ENCODE data around the gene GNAI3.

GNAI3 gene

GRCh38 chr1:109654519-109654918, 106.1 kb downstream of the GNAI3 start:
- peak overlapping the region; percentile 2 for H4K91ac ChIP-seq (ENCODE audit: low read length)
- no peak overlapping the region for H3K4me2 ChIP-seq (ENCODE audit: low read length, poor library complexity, severe bottlenecking)
- H4K8ac ChIP-seq (ENCODE audit: low read length), result no peak overlapping the region
- no peak overlapping the region for H2AK5ac ChIP-seq (ENCODE audit: low read length, severe bottlenecking)
- H2BK15ac ChIP-seq (ENCODE audit: low read depth, poor library complexity, severe bottlenecking), result no peak overlapping the region
- no peak overlapping the region for H2BK5ac ChIP-seq (ENCODE audit: low read depth, low read length, poor library complexity, severe bottlenecking)
- peaks cover 0 to 7% of the 10 kb centered on the region in 2 experiments for H3K36me3 ChIP-seq (ENCODE audit: control insufficient read depth in 1 of 2, insufficient read depth in 2 of 2, low read depth in 1 of 2, low read length in 2 of 2)
- no peak overlapping the region for H3K27ac ChIP-seq (ENCODE audit: low read length, poor library complexity, severe bottlenecking)
- peaks cover 22% of the 10 kb centered on the region for H3K4me1 ChIP-seq (ENCODE audit: control insufficient read depth, insufficient read depth, low read depth, low read length)
- no peak overlapping the region for H3K18ac ChIP-seq (ENCODE audit: low read depth in 1 of 2, low read length in 2 of 2)
- no peak overlapping the region for H2BK12ac ChIP-seq (ENCODE audit: low read length in 2 of 2)
- DNase-seq, result no peak
- H2AFZ ChIP-seq (ENCODE audit: low read depth, low read length), result no peak overlapping the region
- H3K79me1 ChIP-seq (replicated peaks; ENCODE audit: low read length, poor library complexity, severe bottlenecking), result no peaks in the 10 kb centered on the region
- H3K14ac ChIP-seq (ENCODE audit: low read length in 2 of 2), result no peak overlapping the region
- no peak overlapping the region for H3K9ac ChIP-seq (ENCODE audit: low read length)
- peaks cover 12% of the 10 kb centered on the region in 2 experiments for H3K27me3 ChIP-seq (ENCODE audit: control insufficient read depth in 1 of 2, insufficient read depth in 1 of 2, low read length in 2 of 2)
- no peak overlapping the region for H3K4ac ChIP-seq (ENCODE audit: low read depth in 1 of 2, low read length in 2 of 2)
- H2BK120ac ChIP-seq (ENCODE audit: low read depth, low read length), result no peak overlapping the region
- H3K4me3 ChIP-seq (ENCODE audit: insufficient read depth in 1 of 2, low read depth in 1 of 2, low read length in 2 of 2), result no peak overlapping the region
- H3K9me3 ChIP-seq (ENCODE audit: control insufficient read depth, low read length), result no peaks in the 10 kb centered on the region
- 94% methylated on average over 12 of the region's 12 CpGs for WGBS
- H3K23ac ChIP-seq (ENCODE audit: low read length in 2 of 2), result no peak overlapping the region

- Histone ChIP-seq H3K23ac (ENCODE audit: low read length in 2 of 2) (peak within 1 kb of the TSS in 1 of 2 experiments; percentile 63), H3K9me3 (ENCODE audit: control insufficient read depth, low read length) (no peaks in the 10 kb centered on the region), H3K27ac (ENCODE audit: low read length, poor library complexity, severe bottlenecking) (peak within 1 kb of the TSS; percentile 24), H2AK5ac (ENCODE audit: low read length, severe bottlenecking) (no peak within 1 kb of the TSS), H3K36me3 (ENCODE audit: control insufficient read depth in 1 of 2, insufficient read depth in 2 of 2, low read depth in 1 of 2, low read length in 2 of 2) (peaks cover 0 to 7% of the 10 kb centered on the region in 2 experiments), H2BK120ac (ENCODE audit: low read depth, low read length) (no peak within 1 kb of the TSS), H3K27me3 (ENCODE audit: control insufficient read depth in 1 of 2, insufficient read depth in 1 of 2, low read length in 2 of 2) (peaks cover 12% of the 10 kb centered on the region in 2 experiments), H3K14ac (ENCODE audit: low read length in 2 of 2) (peak within 1 kb of the TSS in 1 of 2 experiments; percentile 89), H2BK5ac (ENCODE audit: low read depth, low read length, poor library complexity, severe bottlenecking) (no peak within 1 kb of the TSS), H2AFZ (ENCODE audit: low read depth, low read length) (peak within 1 kb of the TSS; percentile 91), H3K4me2 (ENCODE audit: low read length, poor library complexity, severe bottlenecking) (peak within 1 kb of the TSS; percentile 73), H4K91ac (ENCODE audit: low read length) (peak within 1 kb of the TSS; percentile 56), H3K79me1 (replicated peaks; ENCODE audit: low read length, poor library complexity, severe bottlenecking) (no peaks in the 10 kb centered on the region), H3K9ac (ENCODE audit: low read length) (peak within 1 kb of the TSS; percentile 93), H3K4ac (ENCODE audit: low read depth in 1 of 2, low read length in 2 of 2) (peak within 1 kb of the TSS; percentile 59 to 76), H2BK15ac (ENCODE audit: low read depth, poor library complexity, severe bottlenecking) (peak within 1 kb of the TSS; percentile 61), H3K4me3 (ENCODE audit: insufficient read depth in 1 of 2, low read depth in 1 of 2, low read length in 2 of 2) (peak within 1 kb of the TSS; percentile 64 to 90), H4K8ac (ENCODE audit: low read length) (peak within 1 kb of the TSS; percentile 97), H3K4me1 (ENCODE audit: control insufficient read depth, insufficient read depth, low read depth, low read length) (peaks cover 29% of the 10 kb centered on the region), H2BK12ac (ENCODE audit: low read length in 2 of 2) (peak within 1 kb of the TSS in 1 of 2 experiments; percentile 94), H3K18ac (ENCODE audit: low read depth in 1 of 2, low read length in 2 of 2) (peak within 1 kb of the TSS; percentile 6 to 95)
- WGBS, result 6% methylated on average over 52 of the region's 54 CpGs
- DNase-seq, result peak; percentile 90
Observed at GRCh38 chr1:109655615-109656519, 107.5 kb downstream of the GNAI3 start, which contains the start of gene GSTM4. GSTM4 (plus strand) TSS chr1:109656099; CDS start chr1:109656390, 291 bp downstream.

- Histone ChIP-seq H2AK5ac (ENCODE audit: low read length, severe bottlenecking) (no peak overlapping the region), H3K23ac (ENCODE audit: low read length in 2 of 2) (no peak overlapping the region), H3K4me1 (ENCODE audit: control insufficient read depth, insufficient read depth, low read depth, low read length) (peaks cover 29% of the 10 kb centered on the region), H3K4ac (ENCODE audit: low read depth in 1 of 2, low read length in 2 of 2) (no peak overlapping the region), H4K91ac (ENCODE audit: low read length) (no peak overlapping the region), H4K8ac (ENCODE audit: low read length) (no peak overlapping the region), H2BK5ac (ENCODE audit: low read depth, low read length, poor library complexity, severe bottlenecking) (no peak overlapping the region), H2BK120ac (ENCODE audit: low read depth, low read length) (no peak overlapping the region), H3K4me3 (ENCODE audit: insufficient read depth in 1 of 2, low read depth in 1 of 2, low read length in 2 of 2) (no peak overlapping the region), H3K27ac (ENCODE audit: low read length, poor library complexity, severe bottlenecking) (no peak overlapping the region), H2AFZ (ENCODE audit: low read depth, low read length) (no peak overlapping the region), H3K9ac (ENCODE audit: low read length) (no peak overlapping the region), H3K27me3 (ENCODE audit: control insufficient read depth in 1 of 2, insufficient read depth in 1 of 2, low read length in 2 of 2) (peaks cover 0 to 4% of the 10 kb centered on the region in 2 experiments), H3K79me1 (replicated peaks; ENCODE audit: low read length, poor library complexity, severe bottlenecking) (no peaks in the 10 kb centered on the region), H2BK15ac (ENCODE audit: low read depth, poor library complexity, severe bottlenecking) (no peak overlapping the region), H3K18ac (ENCODE audit: low read depth in 1 of 2, low read length in 2 of 2) (no peak overlapping the region), H3K4me2 (ENCODE audit: low read length, poor library complexity, severe bottlenecking) (no peak overlapping the region), H3K9me3 (ENCODE audit: control insufficient read depth, low read length) (no peaks in the 10 kb centered on the region), H3K14ac (ENCODE audit: low read length in 2 of 2) (no peak overlapping the region), H3K36me3 (ENCODE audit: control insufficient read depth in 1 of 2, insufficient read depth in 2 of 2, low read depth in 1 of 2, low read length in 2 of 2) (peaks cover 7% of the 10 kb centered on the region in 2 experiments), H2BK12ac (ENCODE audit: low read length in 2 of 2) (no peak overlapping the region)
- DNase-seq, result no peak
- WGBS, result 92% methylated on average over 4 of the region's 4 CpGs
Observed at GRCh38 chr1:109657395-109657794, 109.0 kb downstream of the GNAI3 start.

GRCh38 chr1:109657970-109658369, 109.6 kb downstream of the GNAI3 start:
- no peak for DNase-seq
- Histone ChIP-seq H2AFZ (ENCODE audit: low read depth, low read length) (no peak overlapping the region), H2BK5ac (ENCODE audit: low read depth, low read length, poor library complexity, severe bottlenecking) (no peak overlapping the region), H4K91ac (ENCODE audit: low read length) (no peak overlapping the region), H3K27me3 (ENCODE audit: control insufficient read depth in 1 of 2, insufficient read depth in 1 of 2, low read length in 2 of 2) (no peaks in the 10 kb centered on the region), H3K9me3 (ENCODE audit: control insufficient read depth, low read length) (no peaks in the 10 kb centered on the region), H3K4me2 (ENCODE audit: low read length, poor library complexity, severe bottlenecking) (no peak overlapping the region), H3K36me3 (ENCODE audit: control insufficient read depth in 1 of 2, insufficient read depth in 2 of 2, low read depth in 1 of 2, low read length in 2 of 2) (peaks cover 7% of the 10 kb centered on the region in 2 experiments), H3K4me3 (ENCODE audit: insufficient read depth in 1 of 2, low read depth in 1 of 2, low read length in 2 of 2) (no peak overlapping the region), H2BK120ac (ENCODE audit: low read depth, low read length) (no peak overlapping the region), H4K8ac (ENCODE audit: low read length) (no peak overlapping the region), H3K27ac (ENCODE audit: low read length, poor library complexity, severe bottlenecking) (no peak overlapping the region), H3K18ac (ENCODE audit: low read depth in 1 of 2, low read length in 2 of 2) (no peak overlapping the region), H2BK12ac (ENCODE audit: low read length in 2 of 2) (no peak overlapping the region), H3K14ac (ENCODE audit: low read length in 2 of 2) (no peak overlapping the region), H3K23ac (ENCODE audit: low read length in 2 of 2) (no peak overlapping the region), H3K9ac (ENCODE audit: low read length) (no peak overlapping the region), H2AK5ac (ENCODE audit: low read length, severe bottlenecking) (no peak overlapping the region), H3K4me1 (ENCODE audit: control insufficient read depth, insufficient read depth, low read depth, low read length) (peaks cover 29% of the 10 kb centered on the region), H3K79me1 (replicated peaks; ENCODE audit: low read length, poor library complexity, severe bottlenecking) (no peaks in the 10 kb centered on the region), H2BK15ac (ENCODE audit: low read depth, poor library complexity, severe bottlenecking) (no peak overlapping the region), H3K4ac (ENCODE audit: low read depth in 1 of 2, low read length in 2 of 2) (no peak overlapping the region)
- 70% methylated on average over 5 of the region's 7 CpGs for WGBS
